Activated CD8-positive, alpha-beta memory T cell treated with anti-CD3 and anti-CD28 coated beads, Interleukin-2, amount 50 U/mL, for 4 hours (primary cell): Measurements from ENCODE around the gene SPINK13.
"Not testable (repeated sequence)": the region's sequence is repeated elsewhere in the genome, so short reads cannot be mapped to it uniquely, and the experiment has no call there.

ENCODE experiments used
- DNase-seq: peaks from one replicate; pipeline ENCODE4 v3.0.0-alpha.2; 2020

The SPINK13 gene

GRCh38 chr5:148314187-148314586 is 45.6 kb downstream of the SPINK13 start:
- no peak for DNase-seq

GRCh38 chr5:148314731-148315130 is 46.1 kb downstream of the SPINK13 start:
- DNase-seq: no peak

- not testable (repeated sequence) for DNase-seq
Observed at GRCh38 chr5:148320011-148320963, 51.7 kb downstream of the SPINK13 start.

GRCh38 chr5:148333262-148333849 is 64.8 kb downstream of the SPINK13 start:
- DNase-seq: no peak

GRCh38 chr5:148335259-148335658 is 66.7 kb downstream of the SPINK13 start, which contains the start of gene SPINK9:
SPINK9 (plus strand) TSS chr5:148335559; CDS start chr5:148335614, 55 bp downstream.
- DNase-seq: no peak
